H1 (cell line): ENCODE measurements around the gene ENOPH1. TPM values are rescaled to one million over a fixed set of nuclear protein-coding genes. Genes with fewer than 3 reads are reported as not detected.

Experiments used
- CTCF ChIA-PET: fragments of 300-600 bp; sonication (Branson Sonifier 250); formaldehyde crosslinking; loops from one replicate; lab custom pipeline; 2021; ENCODE audit not compliant: partially characterized antibody; lab: Charles Lee
- POLR2A ChIA-PET: fragments of 300-600 bp; sonication (Branson Sonifier 250); formaldehyde crosslinking; loops from one replicate; lab custom pipeline; 2021; ENCODE audit warnings: inconsistent platforms; ENCODE audit not compliant: partially characterized antibody; lab: Charles Lee
- DNase-seq, 2 experiments: peaks; one replicate each; pipeline versions ENCODE4 v3.0.0 to v3.0.0-alpha.2; 2010 to 2022; ENCODE audit warnings: low spot score in 2 of 2, low read depth in 1 of 2, mixed read lengths in 1 of 2
- FAIRE-seq: peaks from 2 replicates; lab custom pipeline; 2011; peaks lifted over from hg19 to GRCh38; lab: Jason Lieb, UNC
- H2AFZ ChIP-seq: 2 replicates; pipeline ENCODE4 v1.8.1; 2012; ENCODE audit warnings: low read length, inconsistent platforms
- H2AK5ac ChIP-seq: 2 replicates; pipeline ENCODE4 v1.6.1; 2013; ENCODE audit warnings: low read depth, low read length
- H2BK120ac ChIP-seq: replicated peaks from 2 replicates; pipeline ENCODE3; 2013; ENCODE audit warnings: low read depth, low read length, inconsistent platforms
- H2BK12ac ChIP-seq: 2 replicates; pipeline ENCODE4 v1.6.1; 2013; ENCODE audit warnings: low read depth, low read length
- H2BK15ac ChIP-seq: 2 replicates; pipeline ENCODE4 v1.6.1; 2013; ENCODE audit warnings: low read length
- H2BK20ac ChIP-seq: 2 replicates; pipeline ENCODE4 v1.6.1; 2013; ENCODE audit warnings: low read length
- H2BK5ac ChIP-seq: 2 replicates; pipeline ENCODE4 v1.6.1; 2013; ENCODE audit warnings: low read depth, low read length
- H3K14ac ChIP-seq: 2 replicates; pipeline ENCODE4 v1.6.1; 2013; ENCODE audit warnings: inconsistent platforms; ENCODE audit not compliant: insufficient read length
- H3K18ac ChIP-seq: 2 replicates; pipeline ENCODE4 v1.6.1; 2013; ENCODE audit warnings: low read length; ENCODE audit errors: extremely low read depth
- H3K23ac ChIP-seq: 2 replicates; pipeline ENCODE4 v1.6.1; 2013; ENCODE audit warnings: inconsistent platforms; ENCODE audit not compliant: insufficient read length
- H3K23me2 ChIP-seq: 2 replicates; pipeline ENCODE4 v1.6.1; 2013; ENCODE audit warnings: low read depth, low read length
- H3K27ac ChIP-seq: 2 replicates; pipeline ENCODE4 v1.6.1; 2011; ENCODE audit warnings: low read depth, low read length, inconsistent platforms
- H3K27me3 ChIP-seq, 4 experiments: replicated peaks in 1 of 4; 1 replicate in 1 of 4; 2 replicates in 3 of 4; pipeline versions ENCODE4 v1.6.1 to v1.8.1; 2011 to 2013; ENCODE audit warnings: low read length in 3 of 4, mild to moderate bottlenecking in 3 of 4, inconsistent platforms in 2 of 4, mixed read lengths in 2 of 4, moderate library complexity in 1 of 4; ENCODE audit not compliant: control insufficient read depth in 3 of 4, insufficient read depth in 3 of 4; ENCODE audit errors: extremely low read depth in 1 of 4
- H3K36me3 ChIP-seq, 4 experiments: 2 replicates each; pipeline versions ENCODE4 v1.6.1 to v1.8.1; 2011 to 2013; ENCODE audit warnings: mild to moderate bottlenecking in 4 of 4, low read length in 3 of 4, moderate library complexity in 2 of 4, control low read depth in 1 of 4, inconsistent platforms in 1 of 4; ENCODE audit not compliant: insufficient read depth in 4 of 4, control insufficient read depth in 2 of 4
- H3K4ac ChIP-seq: replicated peaks from 2 replicates; pipeline ENCODE3; 2013; ENCODE audit warnings: low read length, low read depth, mixed read lengths, inconsistent platforms; ENCODE audit not compliant: insufficient read length
- H3K4me1 ChIP-seq, 4 experiments: replicated peaks in 1 of 4; 1 replicate in 1 of 4; 2 replicates in 3 of 4; pipeline versions ENCODE4 v1.6.1 to v1.8.1; 2011 to 2013; ENCODE audit warnings: low read length in 3 of 4, inconsistent platforms in 2 of 4, mixed read lengths in 1 of 4; ENCODE audit not compliant: insufficient read depth in 4 of 4, control insufficient read depth in 3 of 4
- H3K4me2 ChIP-seq, 2 experiments: 2 replicates each; pipeline versions ENCODE4 v1.6.1 to v1.8.1; 2011 to 2013; ENCODE audit warnings: low read depth in 2 of 2, low read length in 2 of 2, control low read depth in 1 of 2, inconsistent platforms in 1 of 2, mild to moderate bottlenecking in 1 of 2; ENCODE audit not compliant: insufficient read depth in 1 of 2
- H3K4me3 ChIP-seq, 4 experiments: fragments of 200-600, 300-600 bp in 1 of 4; sonication (generic), shearing (Covaris generic), sonication (Bioruptor Twin) in 1 of 4; 2 replicates each; pipeline versions ENCODE4 v1.5.1 to v1.8.1; 2011 to 2016; ENCODE audit warnings: low read length in 4 of 4, low read depth in 3 of 4, control low read depth in 2 of 4, inconsistent platforms in 2 of 4, mild to moderate bottlenecking in 2 of 4, mixed read lengths in 1 of 4, moderate library complexity in 1 of 4; ENCODE audit not compliant: insufficient read depth in 2 of 4; ENCODE audit errors: extremely low read depth in 1 of 4
- H3K56ac ChIP-seq: replicated peaks from 2 replicates; pipeline ENCODE3; 2013; ENCODE audit warnings: low read depth, mild to moderate bottlenecking, mixed read lengths, low read length, inconsistent platforms; ENCODE audit not compliant: insufficient read length
- H3K79me1 ChIP-seq: 2 replicates; pipeline ENCODE4 v1.6.1; 2013; ENCODE audit warnings: low read depth, low read length, control low read depth
- H3K79me2 ChIP-seq, 2 experiments: 2 replicates each; pipeline versions ENCODE4 v1.6.1 to v1.8.1; 2012 to 2013; ENCODE audit warnings: low read length in 2 of 2, mild to moderate bottlenecking in 2 of 2, inconsistent platforms in 1 of 2; ENCODE audit not compliant: insufficient read depth in 2 of 2, control insufficient read depth in 1 of 2
- H3K9ac ChIP-seq, 4 experiments: replicated peaks in 1 of 4; 1 replicate in 1 of 4; 2 replicates in 3 of 4; pipeline versions ENCODE4 v1.6.1 to v1.8.1; 2011 to 2013; ENCODE audit warnings: low read depth in 3 of 4, low read length in 3 of 4, control low read depth in 2 of 4, mild to moderate bottlenecking in 2 of 4, moderate library complexity in 2 of 4, inconsistent platforms in 1 of 4; ENCODE audit errors: extremely low read depth in 1 of 4
- H3K9me3 ChIP-seq, 2 experiments: 2 replicates each; pipeline versions ENCODE4 v1.6.1 to v1.8.1; 2012 to 2013; ENCODE audit warnings: mild to moderate bottlenecking in 2 of 2, moderate library complexity in 2 of 2, control low read depth in 1 of 2, inconsistent platforms in 1 of 2, low read depth in 1 of 2, low read length in 1 of 2, mixed read lengths in 1 of 2; ENCODE audit not compliant: insufficient read depth in 2 of 2
- H4K20me1 ChIP-seq, 2 experiments: replicated peaks in 1 of 2; 2 replicates each; pipeline versions ENCODE3 to v1.8.1; 2011 to 2013; ENCODE audit warnings: inconsistent platforms in 2 of 2, low read length in 2 of 2, mild to moderate bottlenecking in 1 of 2; ENCODE audit not compliant: insufficient read depth in 2 of 2, control insufficient read depth in 1 of 2
- H4K5ac ChIP-seq: 2 replicates; pipeline ENCODE4 v1.6.1; 2013; ENCODE audit warnings: low read length, low read depth, mixed read lengths, inconsistent platforms; ENCODE audit not compliant: insufficient read length
- H4K8ac ChIP-seq: 2 replicates; pipeline ENCODE4 v1.8.0; 2013; ENCODE audit warnings: mild to moderate bottlenecking, moderate library complexity, low read length, inconsistent platforms; ENCODE audit not compliant: insufficient read depth; ENCODE audit errors: extremely low read depth
- H4K91ac ChIP-seq: replicated peaks from 2 replicates; pipeline ENCODE3; 2013; ENCODE audit warnings: low read length, mixed read lengths, inconsistent platforms; ENCODE audit not compliant: insufficient read length
- CHD1 ChIP-seq: IDR thresholded peaks from 2 replicates; pipeline ENCODE4 v1.6.1; 2012; ENCODE audit warnings: low read depth, low read length, improper control_type of control experiment
- EGR1 ChIP-seq: IDR thresholded peaks from 2 replicates; pipeline ENCODE4 v1.6.1; 2011; ENCODE audit warnings: low read depth, low read length, borderline replicate concordance
- FOSL1 ChIP-seq: IDR thresholded peaks from 2 replicates; pipeline ENCODE4 v1.6.1; 2011; ENCODE audit warnings: mild to moderate bottlenecking, low read depth, low read length, moderate library complexity; ENCODE audit not compliant: insufficient read depth
- JUND ChIP-seq: IDR thresholded peaks from 2 replicates; pipeline ENCODE4 v1.6.1; 2011; ENCODE audit warnings: mild to moderate bottlenecking, improper control_type of control experiment, low read length
- MAFK ChIP-seq: IDR thresholded peaks from 2 replicates; pipeline ENCODE4 v1.6.1; 2012; ENCODE audit warnings: low read depth, mild to moderate bottlenecking, improper control_type of control experiment, low read length
- POU5F1 ChIP-seq: IDR thresholded peaks from 2 replicates; pipeline ENCODE4 v1.6.1; 2011; ENCODE audit warnings: low read depth, mild to moderate bottlenecking, low read length, moderate library complexity
- RFX5 ChIP-seq: IDR thresholded peaks from 2 replicates; pipeline ENCODE4 v1.6.1; 2011; ENCODE audit warnings: low read depth, low read length, improper control_type of control experiment, borderline replicate concordance
- SIN3A ChIP-seq, 2 experiments: IDR thresholded peaks in 1 of 2; conservative IDR thresholded peaks in 1 of 2; 2 replicates each; pipeline ENCODE4 v1.6.1; 2011 to 2012; ENCODE audit warnings: low read length in 2 of 2, improper control_type of control experiment in 1 of 2, low read depth in 1 of 2, mild to moderate bottlenecking in 1 of 2
- SIRT6 ChIP-seq: IDR thresholded peaks from one replicate; pipeline ENCODE4 v1.7.1; 2012; ENCODE audit warnings: low read length, inconsistent platforms
- SP1 ChIP-seq: IDR thresholded peaks from 2 replicates; pipeline ENCODE4 v1.6.1; 2011; ENCODE audit warnings: low read depth, low read length
- TCF12 ChIP-seq: IDR thresholded peaks from 2 replicates; pipeline ENCODE4 v1.6.1; 2011; ENCODE audit warnings: low read depth, mild to moderate bottlenecking, low read length
- YY1 ChIP-seq: IDR thresholded peaks from 2 replicates; pipeline ENCODE4 v1.6.1; 2011; ENCODE audit warnings: low read depth, mild to moderate bottlenecking, low read length
- ZNF274 ChIP-seq: IDR thresholded peaks from 2 replicates; pipeline ENCODE4 v1.7.0; 2012; ENCODE audit warnings: low read length, borderline replicate concordance; ENCODE audit errors: extremely low read depth
- WGBS, 2 experiments: shearing (Covaris generic) in 1 of 2; methylation state at CpG; one replicate each; pipeline versions ENCODE4 v1.1.6 to v1.1.7; 2013 to 2015; ENCODE audit warnings: low lambda C conversion rate in 2 of 2, mixed read lengths in 2 of 2, inconsistent platforms in 1 of 2, low coverage in 1 of 2, missing lambda C conversion rate in 1 of 2; ENCODE audit not compliant: insufficient replicate concordance in 2 of 2, insufficient coverage in 1 of 2, insufficient read length in 1 of 2; ENCODE audit errors: extremely low coverage in 1 of 2, missing lambda C conversion rate in 1 of 2; 5-methylcytosine and 5-hydroxymethylcytosine counted together
- polyA plus RNA-seq, 7 experiments: library from polyadenylated mRNA; depleted of rRNA in 3 of 7; stranded (reverse) in 5 of 7; unstranded in 2 of 7; fragments of >200 nt in 5 of 7; fragments of 200-250 nt in 2 of 7; gene quantifications; 1 replicate in 5 of 7; 2 replicates in 1 of 7; 4 replicates in 1 of 7; pipeline versions ENCODE4 v1.2.1 to v1.2.3, GENCODE V29; 2011 to 2013; ENCODE audit warnings: missing spikeins in 2 of 7, mixed read lengths in 2 of 7
- total RNA-seq: library from RNA; stranded (reverse); fragmentation: NEBNext Ultra II Directional; extraction: Animal tissue kit (Norgen Biotek cat#: 25700); gene quantifications from 2 replicates; pipeline ENCODE4 v1.2.1, GENCODE V29; 2021
- TF ChIP-seq, protein P1 (sequence below): IDR thresholded peaks from 2 replicates; pipeline ENCODE4 v1.6.1; 2012; ENCODE audit warnings: inconsistent platforms

ENOPH1 gene
- total and polyA plus RNA-seq, 2 of the 8 experiments (the other 6 are each of a cell fraction or from before 2014, with no cell fraction given) = 25.1 to 89.3 TPM

DNA sequence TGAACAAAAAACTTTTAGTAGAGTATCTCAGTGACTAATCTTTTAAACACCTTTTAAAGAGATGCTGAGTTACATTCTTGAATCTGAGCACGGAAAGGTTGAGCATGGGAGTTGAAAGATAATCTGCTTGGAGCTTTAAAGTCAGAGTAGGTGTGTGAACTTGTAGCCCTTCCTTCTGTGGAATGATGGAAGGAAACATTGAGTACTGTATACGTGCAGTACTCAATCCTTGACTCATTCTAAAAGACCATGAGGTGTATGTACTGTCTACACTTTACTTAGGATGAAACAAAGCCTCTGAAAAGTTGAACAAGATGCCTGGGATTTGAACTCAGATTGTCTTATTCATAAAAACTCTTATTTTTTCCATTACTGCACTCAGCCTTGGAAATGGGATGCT lies 3.4 kb downstream of the ENOPH1 start:
- Histone ChIP-seq H3K14ac (no peak overlapping the region), H3K27me3 (no peaks in the 10 kb centered on the region), H3K79me2 (peaks cover 80 to 93% of the 10 kb centered on the region in 2 experiments), H2AFZ (no peak overlapping the region), H3K56ac (no peak overlapping the region), H3K23ac (no peak overlapping the region), H2BK12ac (no peak overlapping the region), H3K4ac (no peak overlapping the region), H3K23me2 (peaks cover 3% of the 10 kb centered on the region; the same call in 1 of the 2 replicates), H3K4me3 (0 out of 8 replicates have a peak overlapping the region, but pooled peaks of 1 of the 4 experiments have one; percentile 17), H4K20me1 (peaks cover 17 to 31% of the 10 kb centered on the region in 2 experiments), H4K91ac (no peak overlapping the region), H4K5ac (no peak overlapping the region), H3K9me3 (no peaks in the 10 kb centered on the region), H3K9ac (no peak overlapping the region), H3K79me1 (peaks cover 3% of the 10 kb centered on the region; the same call in 1 of the 2 replicates), H2BK20ac (no peak overlapping the region), H2BK5ac (no peak overlapping the region), H2BK120ac (no peak overlapping the region), H3K4me2 (peak overlapping the region in 1 of 2 experiments; percentile 5; a peak in 1 of 4 replicates), H2BK15ac (no peak overlapping the region), H2AK5ac (no peak overlapping the region), H3K27ac (no peak overlapping the region), H3K36me3 (peaks cover 0 to 11% (median 3%) of the 10 kb centered on the region in 4 experiments; a peak in 2 of 8 replicates), H3K18ac (no peak overlapping the region), H4K8ac (no peak overlapping the region), H3K4me1 (peaks cover 0 to 7% (median 0%) of the 10 kb centered on the region in 4 experiments; a peak in 2 of 7 replicates)
- POLR2A ChIA-PET = interaction anchor here (1.3 kb wide), 1 partner anchor 55 kb away, joined by 3 read pairs; no protein-coding TSS in a partner anchor
- FAIRE-seq (no peak), DNase-seq (no peak)
- CTCF ChIA-PET = no interaction called here
- 95% methylated on average over 2 of the region's 2 CpGs; no CpG with 5 or more reads in 1 of the 2 experiments for WGBS, 2 experiments
- TF ChIP-seq SIN3A (conservative IDR thresholded peaks at IDR 0.05 in 1 of 2, IDR thresholded peaks at IDR 0.05 in 1 of 2; ENCODE audit: low read depth in 1 of 2, low read length in 2 of 2) (no peak), RFX5 (no peak), TCF12 (no peak), POU5F1 (no peak), EGR1 (no peak), YY1 (no peak), FOSL1 (no peak), CHD1 (no peak), SIRT6 (no peak), JUND (no peak), ZNF274 (no peak), MAFK (no peak), SP1 (no peak)
- TF ChIP-seq, protein P1, sequence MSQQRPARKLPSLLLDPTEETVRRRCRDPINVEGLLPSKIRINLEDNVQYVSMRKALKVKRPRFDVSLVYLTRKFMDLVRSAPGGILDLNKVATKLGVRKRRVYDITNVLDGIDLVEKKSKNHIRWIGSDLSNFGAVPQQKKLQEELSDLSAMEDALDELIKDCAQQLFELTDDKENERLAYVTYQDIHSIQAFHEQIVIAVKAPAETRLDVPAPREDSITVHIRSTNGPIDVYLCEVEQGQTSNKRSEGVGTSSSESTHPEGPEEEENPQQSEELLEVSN = no peak
